Endodermal cell (in vitro differentiated cells): Measurements from ENCODE around the gene ZNF662. TPM values are rescaled to one million over a fixed set of nuclear protein-coding genes. Genes with fewer than 3 reads are reported as not detected.

Source experiments
- DNase-seq: peaks from one replicate; pipeline ENCODE4 v3.0.0-alpha.2; 2017
- H3K27ac ChIP-seq: 2 replicates; pipeline ENCODE4 v1.5.1; 2013; ENCODE audit warnings: mild to moderate bottlenecking, low read depth, low read length, moderate library complexity
- H3K27me3 ChIP-seq: 2 replicates; pipeline ENCODE4 v1.6.1; 2013; ENCODE audit warnings: mild to moderate bottlenecking, low read length, moderate library complexity; ENCODE audit not compliant: insufficient read depth, control insufficient read depth, poor library complexity, severe bottlenecking
- H3K36me3 ChIP-seq: 2 replicates; pipeline ENCODE4 v1.7.0; 2013; ENCODE audit warnings: mild to moderate bottlenecking, low read length, moderate library complexity; ENCODE audit not compliant: control insufficient read depth, insufficient read depth
- H3K4me1 ChIP-seq: one replicate; pipeline ENCODE4 v1.7.0; 2013; ENCODE audit warnings: low read length; ENCODE audit not compliant: control insufficient read depth, insufficient read depth
- H3K4me3 ChIP-seq: 2 replicates; pipeline ENCODE4 v1.5.1; 2013; ENCODE audit warnings: mild to moderate bottlenecking, low read length, moderate library complexity
- H3K9ac ChIP-seq: 2 replicates; pipeline ENCODE4 v1.6.1; 2013; ENCODE audit warnings: mild to moderate bottlenecking, low read length, moderate library complexity; ENCODE audit not compliant: poor library complexity, severe bottlenecking; ENCODE audit errors: extremely low read depth
- H3K9me3 ChIP-seq: 2 replicates; pipeline ENCODE4 v1.6.1; 2013; ENCODE audit warnings: mild to moderate bottlenecking, low read length, moderate library complexity; ENCODE audit not compliant: control insufficient read depth
- H3K27ac Mint-ChIP-seq: 2 replicates; pipeline ENCODE4 v1.8.0; 2020; ENCODE audit warnings: mixed read lengths
- H3K27me3 Mint-ChIP-seq: 2 replicates; pipeline ENCODE4 v1.8.0; 2021; ENCODE audit warnings: mild to moderate bottlenecking, mixed read lengths; ENCODE audit not compliant: insufficient read depth
- H3K36me3 Mint-ChIP-seq: 2 replicates; pipeline ENCODE4 v1.8.0; 2020; ENCODE audit warnings: low read depth, mixed read lengths
- H3K4me1 Mint-ChIP-seq: 2 replicates; pipeline ENCODE4 v1.8.0; 2020; ENCODE audit warnings: mixed read lengths
- H3K4me3 Mint-ChIP-seq: 2 replicates; pipeline ENCODE4 v1.8.0; 2020; ENCODE audit warnings: mild to moderate bottlenecking, moderate library complexity, mixed read lengths
- H3K9me3 Mint-ChIP-seq: 2 replicates; pipeline ENCODE4 v1.8.0; 2020; ENCODE audit warnings: mild to moderate bottlenecking, mixed read lengths
- WGBS, 2 experiments: methylation state at CpG; one replicate each; pipeline versions ENCODE4 v1.1.5 to v1.1.7; 2013; ENCODE audit warnings: missing lambda C conversion rate in 2 of 2, mixed read lengths in 1 of 2; ENCODE audit not compliant: insufficient coverage in 1 of 2, insufficient read length in 1 of 2; 5-methylcytosine and 5-hydroxymethylcytosine counted together
- total RNA-seq, 2 donors: library from RNA; stranded (reverse); fragmentation: NEBNext Ultra II Directional in 1 of 2; extraction: Animal tissue kit (Norgen Biotek cat#: 25700) in 1 of 2; gene quantifications; 2 replicates in 1 of 2; 3 replicates in 1 of 2; pipeline ENCODE4 v1.2.1, GENCODE V29; 2021
- TF ChIP-seq, protein P1 (sequence below): fragments of 200-600 bp; sonication (generic); conservative IDR thresholded peaks from 2 replicates; pipeline ENCODE4 v1.5.0; 2021; ENCODE audit warnings: antibody characterized with exemption, mild to moderate bottlenecking

Gene ZNF662
- total RNA-seq, 2 donors from 2014 or later: 1.8 TPM; not detected in 1

DNA sequence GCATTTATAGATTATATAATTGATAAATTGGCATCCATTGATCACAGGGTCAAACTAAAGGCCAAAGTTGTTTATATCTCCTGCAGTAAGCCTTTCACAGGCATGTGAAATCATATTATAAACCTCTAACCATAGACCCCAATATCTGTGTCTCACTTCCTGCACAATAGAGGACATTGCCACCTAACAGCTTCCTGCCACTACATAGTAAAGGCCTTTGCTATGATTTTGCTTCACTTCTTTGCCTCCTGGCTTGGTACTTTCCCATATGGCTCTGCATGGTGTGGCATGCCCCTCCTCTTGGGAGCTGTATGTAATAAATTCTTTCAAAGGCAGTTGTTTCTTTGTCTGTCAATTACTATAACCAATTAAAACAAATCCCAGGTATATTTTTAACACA is 20.4 kb downstream of the ZNF662 start:
- Histone ChIP-seq H3K27ac (no peak overlapping the region), H3K4me1 (no peaks in the 10 kb centered on the region), H3K36me3 (no peaks in the 10 kb centered on the region), H3K9me3 (peaks cover 4% of the 10 kb centered on the region), H3K4me3 (no peak overlapping the region), H3K9ac (no peak overlapping the region), H3K27me3 (no peaks in the 10 kb centered on the region)
- DNase-seq: no peak
- H3K27me3 Mint-ChIP-seq: peaks cover 2% of the 10 kb centered on the region
- H3K4me3 Mint-ChIP-seq: no peak overlapping the region
- no peaks in the 10 kb centered on the region for H3K36me3 Mint-ChIP-seq
- TF ChIP-seq, protein P1, sequence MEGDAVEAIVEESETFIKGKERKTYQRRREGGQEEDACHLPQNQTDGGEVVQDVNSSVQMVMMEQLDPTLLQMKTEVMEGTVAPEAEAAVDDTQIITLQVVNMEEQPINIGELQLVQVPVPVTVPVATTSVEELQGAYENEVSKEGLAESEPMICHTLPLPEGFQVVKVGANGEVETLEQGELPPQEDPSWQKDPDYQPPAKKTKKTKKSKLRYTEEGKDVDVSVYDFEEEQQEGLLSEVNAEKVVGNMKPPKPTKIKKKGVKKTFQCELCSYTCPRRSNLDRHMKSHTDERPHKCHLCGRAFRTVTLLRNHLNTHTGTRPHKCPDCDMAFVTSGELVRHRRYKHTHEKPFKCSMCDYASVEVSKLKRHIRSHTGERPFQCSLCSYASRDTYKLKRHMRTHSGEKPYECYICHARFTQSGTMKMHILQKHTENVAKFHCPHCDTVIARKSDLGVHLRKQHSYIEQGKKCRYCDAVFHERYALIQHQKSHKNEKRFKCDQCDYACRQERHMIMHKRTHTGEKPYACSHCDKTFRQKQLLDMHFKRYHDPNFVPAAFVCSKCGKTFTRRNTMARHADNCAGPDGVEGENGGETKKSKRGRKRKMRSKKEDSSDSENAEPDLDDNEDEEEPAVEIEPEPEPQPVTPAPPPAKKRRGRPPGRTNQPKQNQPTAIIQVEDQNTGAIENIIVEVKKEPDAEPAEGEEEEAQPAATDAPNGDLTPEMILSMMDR: no peak
- H3K9me3 Mint-ChIP-seq: peaks cover 11% of the 10 kb centered on the region
- H3K27ac Mint-ChIP-seq: no peak overlapping the region
- no peaks in the 10 kb centered on the region for H3K4me1 Mint-ChIP-seq

DNA sequence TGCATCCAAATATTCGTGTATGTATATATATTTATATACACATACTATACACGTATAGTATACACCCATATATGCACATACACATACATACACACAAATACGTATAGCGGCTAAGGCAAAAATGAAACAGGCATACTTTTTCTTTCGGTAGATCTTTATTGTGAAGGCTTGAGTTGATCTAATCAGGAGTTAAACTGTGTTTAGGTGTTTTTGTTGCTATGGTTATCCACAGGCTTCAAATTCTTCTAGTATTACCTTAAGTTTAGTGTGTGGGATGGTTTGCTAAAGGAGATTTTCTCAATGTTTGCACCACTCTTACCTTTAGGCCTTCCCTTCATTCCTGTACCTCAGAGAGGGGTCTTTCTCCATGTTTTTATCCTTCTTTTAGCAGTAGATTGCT is 28.2 kb downstream of the ZNF662 start:
- WGBS, 2 experiments: 95 to 100% methylated on average over 1 to 4 of the region's 5 CpGs
- Mint-ChIP-seq H3K27me3 (no peaks in the 10 kb centered on the region), H3K36me3 (no peaks in the 10 kb centered on the region), H3K9me3 (no peaks in the 10 kb centered on the region), H3K27ac (no peak overlapping the region), H3K4me3 (no peak overlapping the region), H3K4me1 (no peaks in the 10 kb centered on the region)
- Histone ChIP-seq H3K27ac (no peak overlapping the region), H3K9me3 (no peaks in the 10 kb centered on the region), H3K27me3 (no peaks in the 10 kb centered on the region), H3K9ac (no peak overlapping the region), H3K36me3 (no peaks in the 10 kb centered on the region), H3K4me3 (no peak overlapping the region), H3K4me1 (no peaks in the 10 kb centered on the region)
- TF ChIP-seq, protein P1: no peak
- DNase-seq: no peak

DNA sequence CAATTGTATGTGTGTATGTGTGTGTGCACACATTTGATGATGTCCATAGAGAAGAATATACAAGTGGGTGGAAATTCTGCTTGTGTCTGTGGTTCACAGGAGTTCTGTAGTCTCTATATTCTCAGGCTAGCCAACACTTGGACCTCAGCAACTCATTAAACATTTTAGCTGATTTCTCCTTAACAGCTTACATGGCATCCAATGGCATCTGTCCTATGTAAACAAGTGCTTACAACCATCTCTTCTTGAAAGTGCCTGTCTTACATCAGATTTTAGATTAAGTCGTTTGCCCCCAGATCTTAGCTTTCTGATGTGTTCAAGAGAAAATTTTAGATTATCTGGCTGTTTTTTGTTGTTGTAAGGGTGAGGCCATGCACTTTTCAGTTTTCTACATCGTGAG is 29.0 kb downstream of the ZNF662 start:
- no peaks in the 10 kb centered on the region for H3K36me3 ChIP-seq
- H3K4me3 ChIP-seq: no peak overlapping the region
- H3K36me3 Mint-ChIP-seq: no peaks in the 10 kb centered on the region
- TF ChIP-seq, protein P1: no peak
- H3K4me3 Mint-ChIP-seq: no peak overlapping the region
- H3K9ac ChIP-seq: no peak overlapping the region
- WGBS, 2 experiments: 63 to 74% methylated on average over 1 to 2 of the region's 2 CpGs
- no peaks in the 10 kb centered on the region for H3K9me3 ChIP-seq
- no peak overlapping the region for H3K27ac ChIP-seq
- no peak for DNase-seq
- no peaks in the 10 kb centered on the region for H3K9me3 Mint-ChIP-seq
- no peaks in the 10 kb centered on the region for H3K27me3 ChIP-seq
- H3K27me3 Mint-ChIP-seq: no peaks in the 10 kb centered on the region
- no peak overlapping the region for H3K27ac Mint-ChIP-seq
- no peaks in the 10 kb centered on the region for H3K4me1 Mint-ChIP-seq
- H3K4me1 ChIP-seq: no peaks in the 10 kb centered on the region
